ENCODE results near the gene MCF2.

Gene MCF2

DNA sequence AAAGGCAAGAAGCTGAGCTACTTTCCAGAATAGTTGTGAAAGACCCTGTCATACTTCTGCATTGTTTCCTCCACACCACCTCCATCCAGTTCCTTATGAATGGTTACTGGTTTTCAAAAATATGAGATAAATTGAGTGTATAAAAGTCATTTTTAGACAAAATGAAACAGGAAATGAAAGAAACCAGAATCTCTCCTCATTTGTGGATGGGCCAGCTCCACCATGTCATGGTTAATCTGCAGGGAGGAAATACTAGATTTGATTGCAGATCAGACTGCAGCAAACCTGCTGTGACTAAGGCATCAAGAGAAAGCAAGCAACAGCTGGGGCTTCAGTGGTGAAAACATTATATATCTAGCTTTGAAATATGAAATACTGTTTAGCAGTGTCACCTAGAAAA is 153.6 kb downstream of the MCF2 start:
- Histone ChIP-seq H3K9me2 (replicated peaks; ENCODE audit: insufficient read depth, low read length) (no peaks in the 10 kb centered on the region), H3K4me3 (ENCODE audit: low read length) (peak overlapping the region; percentile 10; the same call in 1 of the 2 replicates), H3F3A (ENCODE audit: insufficient read depth, low read length) (no peaks in the 10 kb centered on the region; the same call in 1 of the 2 replicates), H4K20me1 (ENCODE audit: insufficient read depth, low read length) (no peaks in the 10 kb centered on the region), H3K9me3 (replicated peaks; ENCODE audit: insufficient read depth, low read length) (no peaks in the 10 kb centered on the region), H3K27me3 (replicated peaks; ENCODE audit: insufficient read depth, low read length) (no peaks in the 10 kb centered on the region), H3K79me2 (ENCODE audit: low read length) (no peaks in the 10 kb centered on the region), H3K27ac (ENCODE audit: low read length) (peak overlapping the region; percentile 23; the same call in 1 of the 2 replicates), H2AFZ (ENCODE audit: low read length) (0 out of 2 replicates have a peak overlapping the region, but pooled peaks have one; percentile 23), H3K4me2 (ENCODE audit: low read depth, low read length) (peak overlapping the region; percentile 46), H3K36me3 (replicated peaks; ENCODE audit: insufficient read depth, low read length) (no peaks in the 10 kb centered on the region), H3K4me1 (ENCODE audit: low read length) (peaks cover 11% of the 10 kb centered on the region; the same call in 1 of the 2 replicates), H3K9ac (ENCODE audit: low read length) (no peak overlapping the region)
- no peak for TF ChIP-seq EZH2 (optimal IDR thresholded peaks at IDR 0.05; ENCODE audit: low read depth, low read length)
- no peak for TF ChIP-seq CTCF (IDR thresholded peaks at IDR 0.05; ENCODE audit: low read length)
- TF ChIP-seq EZH2phosphoT487 (IDR thresholded peaks at IDR 0.05; ENCODE audit: low read length) = no peak
- DNase-seq = no peak

GRCh38 chrX:139544591-139544990 is 163.4 kb downstream of the MCF2 start:
- Histone ChIP-seq H2AFZ (ENCODE audit: low read length) (no peak overlapping the region), H3K36me3 (replicated peaks; ENCODE audit: insufficient read depth, low read length) (no peaks in the 10 kb centered on the region), H3K9me3 (replicated peaks; ENCODE audit: insufficient read depth, low read length) (no peaks in the 10 kb centered on the region), H3F3A (ENCODE audit: insufficient read depth, low read length) (no peaks in the 10 kb centered on the region), H3K27me3 (replicated peaks; ENCODE audit: insufficient read depth, low read length) (no peaks in the 10 kb centered on the region), H3K9me2 (replicated peaks; ENCODE audit: insufficient read depth, low read length) (no peaks in the 10 kb centered on the region), H3K9ac (ENCODE audit: low read length) (no peak overlapping the region), H3K4me3 (ENCODE audit: low read length) (no peak overlapping the region), H4K20me1 (ENCODE audit: insufficient read depth, low read length) (no peaks in the 10 kb centered on the region), H3K79me2 (ENCODE audit: low read length) (no peaks in the 10 kb centered on the region), H3K4me1 (ENCODE audit: low read length) (no peaks in the 10 kb centered on the region), H3K4me2 (ENCODE audit: low read depth, low read length) (no peak overlapping the region), H3K27ac (ENCODE audit: low read length) (no peak overlapping the region)
- TF ChIP-seq EZH2 (optimal IDR thresholded peaks at IDR 0.05; ENCODE audit: low read depth, low read length) = no peak
- no peak for TF ChIP-seq CTCF (IDR thresholded peaks at IDR 0.05; ENCODE audit: low read length)
- no peak for TF ChIP-seq EZH2phosphoT487 (IDR thresholded peaks at IDR 0.05; ENCODE audit: low read length)
- no peak for DNase-seq

GRCh38 chrX:139543920-139544319 is 164.0 kb downstream of the MCF2 start:
- Histone ChIP-seq H3K27me3 (replicated peaks; ENCODE audit: insufficient read depth, low read length) (no peaks in the 10 kb centered on the region), H3F3A (ENCODE audit: insufficient read depth, low read length) (no peaks in the 10 kb centered on the region), H4K20me1 (ENCODE audit: insufficient read depth, low read length) (no peaks in the 10 kb centered on the region), H3K9ac (ENCODE audit: low read length) (no peak overlapping the region), H3K79me2 (ENCODE audit: low read length) (no peaks in the 10 kb centered on the region), H3K4me3 (ENCODE audit: low read length) (no peak overlapping the region), H2AFZ (ENCODE audit: low read length) (no peak overlapping the region), H3K27ac (ENCODE audit: low read length) (no peak overlapping the region), H3K9me3 (replicated peaks; ENCODE audit: insufficient read depth, low read length) (no peaks in the 10 kb centered on the region), H3K4me2 (ENCODE audit: low read depth, low read length) (no peak overlapping the region), H3K36me3 (replicated peaks; ENCODE audit: insufficient read depth, low read length) (no peaks in the 10 kb centered on the region), H3K4me1 (ENCODE audit: low read length) (no peaks in the 10 kb centered on the region), H3K9me2 (replicated peaks; ENCODE audit: insufficient read depth, low read length) (no peaks in the 10 kb centered on the region)
- TF ChIP-seq CTCF (IDR thresholded peaks at IDR 0.05; ENCODE audit: low read length) (no peak), EZH2 (optimal IDR thresholded peaks at IDR 0.05; ENCODE audit: low read depth, low read length) (no peak), EZH2phosphoT487 (IDR thresholded peaks at IDR 0.05; ENCODE audit: low read length) (no peak)
- no peak for DNase-seq
